Renal cortical epithelial cell (primary cell): ENCODE data around the gene TUSC1. TPM values are rescaled to one million over a fixed set of nuclear protein-coding genes. Genes with fewer than 3 reads are reported as not detected.
A peak's percentile ranks its signal among the peaks of the same experiment; 100 is the strongest.
"Not testable (repeated sequence)": the region's sequence is repeated elsewhere in the genome, so short reads cannot be mapped to it uniquely, and the experiment has no call there.

Experiments used
- DNase-seq: peaks from one replicate; pipeline ENCODE4 v3.0.0-alpha.2; 2011; ENCODE audit warnings: low read depth
- total RNA-seq: library from RNA; depleted of rRNA; stranded (reverse); fragments of >200 nt; gene quantifications from 2 replicates; pipeline ENCODE4 v1.2.3, GENCODE V29; 2014

The TUSC1 gene
- 15.5 and 18.5 TPM in 2 replicates for total RNA-seq

GRCh38 chr9:25678147-25678666 is at the start of gene TUSC1:
TSS of gene TUSC1 (minus strand) at chr9:25678444. CDS start at chr9:25678312, 132 bp downstream.
- peak; percentile 74 for DNase-seq

DNA sequence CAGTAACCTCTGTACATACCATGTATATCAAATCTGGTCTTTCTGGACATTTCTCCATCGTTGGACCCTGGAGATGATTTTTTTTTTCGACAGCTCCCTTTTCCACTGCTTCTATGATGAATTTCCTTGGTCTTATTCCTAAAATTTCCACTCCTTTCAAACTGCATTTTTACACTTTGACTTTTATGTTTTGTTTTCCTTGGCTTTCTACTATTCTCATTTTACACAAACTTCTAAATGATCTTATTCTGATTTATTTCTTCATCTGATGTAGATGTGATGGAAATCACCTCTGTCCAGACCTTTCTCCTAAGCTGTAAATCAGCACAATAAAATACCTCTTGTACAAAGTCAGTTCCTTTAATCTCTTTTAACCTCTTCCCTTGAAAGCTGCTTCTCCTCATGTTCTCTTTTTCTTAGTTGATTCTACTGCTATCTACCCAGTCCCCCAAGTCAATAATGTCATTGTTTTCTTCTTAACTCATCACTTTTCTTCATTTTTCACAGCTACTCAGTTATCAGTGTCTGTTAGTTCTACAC is 48.7 kb upstream of the TUSC1 start:
- DNase-seq: no peak

DNA sequence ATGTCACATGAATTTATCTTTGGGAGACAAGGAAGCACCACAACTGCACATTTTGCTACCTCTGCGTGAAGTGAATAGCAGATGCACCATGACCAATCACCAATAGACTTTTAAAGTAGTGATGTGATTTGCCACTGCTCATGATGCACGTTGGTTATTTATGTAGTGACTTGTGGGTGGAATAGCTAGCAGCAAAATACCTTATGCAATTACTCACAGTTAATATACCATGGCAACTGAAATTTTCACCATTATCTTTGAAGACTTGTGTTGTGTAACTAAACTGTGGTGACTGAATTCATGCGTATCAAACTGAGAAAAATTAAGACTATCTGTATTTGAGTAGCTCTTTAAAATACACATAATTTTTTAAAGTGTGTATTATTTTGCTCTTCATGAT is 46.2 kb upstream of the TUSC1 start:
- peak; percentile 86 for DNase-seq

GRCh38 chr9:25716220-25716872 is 38.1 kb upstream of the TUSC1 start:
- DNase-seq: peak; percentile 87

DNA sequence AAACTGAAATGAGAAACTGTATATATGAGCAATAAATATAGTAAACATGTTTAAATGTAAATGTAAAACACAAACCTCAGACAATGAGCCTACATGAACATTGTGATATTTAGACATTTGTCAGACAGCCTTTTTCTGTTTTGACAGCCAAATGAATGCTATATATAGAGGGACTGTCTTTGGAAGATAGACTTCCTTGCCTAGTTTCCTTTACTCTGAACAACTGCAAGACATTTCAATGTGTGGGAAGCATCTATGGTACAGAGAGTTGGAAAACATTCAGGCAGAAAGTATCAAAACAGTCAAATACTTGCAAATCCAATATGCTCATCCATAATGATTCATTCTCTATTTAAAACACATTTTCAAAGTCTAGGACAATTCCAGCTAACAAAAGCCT is 31.7 kb upstream of the TUSC1 start:
- DNase-seq: no peak

DNA sequence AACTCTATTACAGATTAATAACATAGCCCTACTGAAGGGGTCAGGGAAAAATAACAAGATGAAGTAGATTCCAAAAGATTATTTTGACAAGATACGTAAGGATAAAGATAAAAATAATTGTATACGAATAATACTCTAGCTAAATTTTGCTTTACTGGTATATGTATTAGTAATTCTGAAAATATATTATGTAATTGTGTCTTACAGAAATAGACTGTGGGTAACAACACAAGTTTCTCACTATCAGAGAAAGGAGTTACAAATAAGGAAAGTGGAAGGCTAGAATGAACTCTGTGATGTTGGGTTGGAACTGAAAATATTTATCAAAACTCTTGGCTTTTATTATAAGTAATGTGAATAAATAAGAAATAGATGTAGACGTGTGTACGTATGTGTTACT is 26.6 kb upstream of the TUSC1 start:
- DNase-seq: no peak

GRCh38 chr9:25703701-25704357 is 25.6 kb upstream of the TUSC1 start:
- DNase-seq: no peak

DNA sequence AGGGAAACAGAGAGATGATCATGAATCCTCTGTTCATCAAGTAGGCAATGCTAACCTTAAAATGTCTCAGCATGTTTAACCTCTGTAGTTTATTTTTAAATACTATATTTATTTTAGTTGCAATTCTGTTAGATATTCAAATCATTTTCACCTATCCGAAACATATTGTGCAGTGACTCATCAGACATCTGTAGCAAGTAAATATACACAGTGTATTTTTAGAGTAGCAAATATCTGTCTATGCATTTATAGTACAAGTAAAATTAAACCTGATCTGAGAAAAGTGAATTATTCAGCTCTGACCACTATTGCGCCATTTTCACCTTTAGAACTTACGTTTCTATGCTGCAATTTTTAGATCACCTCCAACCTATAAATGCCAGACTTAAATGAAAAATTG is 24.3 kb upstream of the TUSC1 start:
- DNase-seq: no peak

- DNase-seq: not testable (repeated sequence)
Observed at GRCh38 chr9:25700899-25701298, 22.7 kb upstream of the TUSC1 start.

DNA sequence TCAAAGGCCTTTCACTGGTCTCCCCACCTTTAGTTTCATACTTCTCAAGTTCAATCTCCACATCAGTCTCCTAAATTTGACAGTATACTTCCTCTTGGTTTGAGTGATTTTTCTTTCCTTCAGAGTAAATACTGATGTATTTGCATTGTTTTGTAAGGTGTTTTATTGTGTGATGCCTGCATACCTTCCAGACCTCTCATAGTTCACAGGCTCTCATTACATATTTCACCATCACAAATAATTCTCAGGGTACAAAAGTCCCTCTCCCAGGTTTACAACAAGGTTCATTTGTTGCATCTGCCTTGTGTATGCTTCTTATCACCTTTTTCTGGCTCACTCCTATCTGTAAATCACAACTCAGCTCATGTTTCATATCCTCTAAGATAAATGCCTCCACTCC is 22.2 kb upstream of the TUSC1 start:
- DNase-seq: no peak

DNA sequence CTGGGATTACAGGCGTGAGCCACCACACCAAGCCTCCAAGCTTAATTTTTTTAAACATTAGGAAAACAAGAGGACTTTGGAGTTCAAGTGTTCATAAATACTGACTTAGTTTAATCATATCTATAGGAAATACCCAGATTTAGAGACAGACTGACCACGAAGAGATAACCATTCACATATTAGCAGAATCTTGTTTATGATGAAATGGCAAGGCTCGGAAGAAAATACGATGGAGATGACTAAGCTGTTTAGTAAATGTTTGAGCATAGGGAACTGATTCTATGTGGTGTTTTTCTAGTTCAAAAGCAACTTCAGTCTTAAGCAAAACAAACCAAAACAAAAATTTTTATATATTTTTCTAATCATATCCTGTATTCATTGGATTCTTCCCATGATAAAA is 13.5 kb upstream of the TUSC1 start:
- DNase-seq: no peak

GRCh38 chr9:25684321-25684720 is 6.1 kb upstream of the TUSC1 start:
- DNase-seq: no peak

- peak; percentile 45 for DNase-seq
Observed at GRCh38 chr9:25681266-25681665, 3.0 kb upstream of the TUSC1 start.

GRCh38 chr9:25678846-25679360 is 659 bp upstream of the TUSC1 start:
- DNase-seq: no peak

DNA sequence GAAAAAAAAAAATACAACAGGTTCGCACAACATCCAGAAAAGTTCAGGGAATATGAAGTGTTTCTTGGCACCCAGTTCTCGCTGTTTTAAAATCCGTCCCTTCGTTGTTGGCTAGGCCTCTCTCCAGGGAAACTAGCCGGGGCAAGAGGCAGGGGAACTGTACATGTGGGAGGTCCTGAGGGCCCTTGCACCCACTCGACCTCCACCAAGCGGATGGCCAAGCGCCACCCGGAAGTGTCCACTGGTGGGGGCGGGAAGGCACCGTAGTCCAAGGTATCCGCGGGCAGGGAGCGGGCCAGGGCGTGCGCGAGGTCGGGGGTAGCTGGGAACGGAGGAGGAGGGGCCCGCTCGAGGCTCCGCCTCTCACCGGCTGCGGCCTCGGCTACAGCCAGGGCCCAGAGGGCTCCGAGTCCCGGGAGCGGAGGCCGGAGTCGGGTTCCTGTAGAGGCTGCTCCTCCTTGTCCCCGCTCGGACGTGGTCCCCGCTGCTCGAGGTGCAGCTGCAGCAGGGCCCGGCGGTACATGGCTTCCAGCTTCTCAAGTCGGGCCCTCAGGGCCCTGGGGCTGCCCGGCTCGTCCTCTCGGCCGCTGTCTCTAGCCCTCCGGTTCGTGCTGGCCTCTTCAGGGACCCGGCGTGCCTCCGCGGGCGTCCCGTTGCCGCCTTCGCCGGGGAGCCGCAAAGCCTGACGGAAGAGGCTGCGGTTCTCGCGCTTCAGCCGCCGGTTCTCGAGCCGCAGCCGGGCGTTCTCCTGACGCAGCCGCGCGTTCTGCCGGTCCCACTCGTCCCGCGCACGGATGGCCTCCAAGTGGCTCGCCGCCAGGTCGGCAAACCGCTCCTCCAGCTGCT is 720 bp downstream of the TUSC1 start:
- DNase-seq: peak; percentile 54

DNA sequence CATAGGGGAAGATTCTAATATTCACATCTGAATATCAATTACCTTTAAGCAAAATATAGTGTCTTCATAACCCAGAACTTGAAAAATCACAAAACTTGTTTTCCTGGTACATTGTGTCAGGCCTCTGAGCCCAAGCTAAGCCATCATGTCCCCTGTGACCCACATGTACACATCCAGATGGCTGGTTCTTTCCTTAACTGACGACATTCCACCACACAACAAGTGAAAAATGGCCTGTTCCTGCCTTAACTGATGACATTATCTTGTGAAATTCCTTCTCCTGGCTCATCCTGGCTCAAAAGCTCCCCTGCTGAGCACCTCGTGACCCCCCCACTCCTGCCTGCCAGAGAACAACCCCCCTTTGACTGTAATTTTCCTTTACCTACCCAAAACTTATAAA is 2.4 kb downstream of the TUSC1 start:
- not testable (repeated sequence) for DNase-seq

- peak; percentile 81 for DNase-seq
Observed at GRCh38 chr9:25658571-25658970, 19.7 kb downstream of the TUSC1 start.

DNA sequence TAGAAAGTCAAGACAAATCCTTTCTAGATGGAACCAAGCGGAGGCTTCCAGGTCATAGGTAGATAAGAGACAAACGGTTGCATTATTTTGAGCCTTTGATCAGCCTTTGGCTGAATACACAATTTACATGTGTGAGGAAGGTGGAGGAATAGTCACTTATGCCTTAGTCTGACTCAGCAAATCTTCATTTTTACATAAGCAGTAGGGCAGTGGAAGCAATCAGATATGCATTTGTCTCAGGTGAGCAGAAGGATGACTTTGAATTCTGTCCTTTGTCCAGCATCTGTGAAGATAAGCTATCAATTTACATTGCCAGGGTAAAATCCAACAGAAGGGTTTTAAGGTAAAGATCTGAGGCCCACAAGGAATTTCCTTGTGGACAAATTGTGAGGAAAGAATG is 23.8 kb downstream of the TUSC1 start:
- DNase-seq: no peak

- DNase-seq: no peak
Observed at GRCh38 chr9:25648116-25648515, 30.1 kb downstream of the TUSC1 start.

- no peak for DNase-seq
Observed at GRCh38 chr9:25636026-25636425, 42.2 kb downstream of the TUSC1 start.

DNA sequence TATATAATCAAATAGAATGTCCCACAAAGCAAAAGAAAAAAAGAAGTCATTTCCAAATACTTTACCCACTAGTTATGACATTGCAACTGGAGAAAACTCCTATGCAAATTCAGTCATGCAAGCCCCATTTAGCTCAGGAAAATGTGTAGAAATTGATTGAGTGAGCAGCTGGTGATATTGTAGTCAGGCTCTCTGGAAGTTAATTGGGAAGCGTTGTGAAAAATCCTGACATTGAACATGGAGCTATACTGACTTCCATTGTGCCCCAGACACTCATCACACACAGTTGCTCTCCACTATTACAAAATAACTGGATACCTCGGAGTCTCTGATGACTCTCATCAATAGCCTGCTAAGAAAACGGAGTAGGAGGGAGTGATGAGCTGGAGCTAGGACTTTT is 49.0 kb downstream of the TUSC1 start:
- DNase-seq: no peak
